Measurements from ENCODE around the gene NUP210L.

GRCh38 chr1:153958961-153959260 lies 196.0 kb downstream of the NUP210L start:
- TF ChIP-seq GATA2 (IDR thresholded peaks at IDR 0.05; ENCODE audit: low read depth, low read length): no peak
- TF ChIP-seq GATA3 (IDR thresholded peaks at IDR 0.05; ENCODE audit: low read depth, low read length): no peak
